AG04449 (cell line): Measurements from ENCODE around the gene TYRO3.
A peak's percentile ranks its signal among the peaks of the same experiment; 100 is the strongest.

ENCODE experiments used
- CTCF ChIA-PET: fragments of 350-600 bp; formaldehyde crosslinking; extraction: SDS; loops from one replicate; lab custom pipeline; 2021; ENCODE audit warnings: antibody characterized with exemption; lab: Yijun Ruan, JAX
- POLR2A ChIA-PET: fragments of 400-600, 350-600 bp; formaldehyde crosslinking; extraction: SDS; loops from one replicate; lab custom pipeline; 2020; ENCODE audit warnings: antibody characterized with exemption, inconsistent platforms; lab: Yijun Ruan, JAX
- DNase-seq: peaks from one replicate; pipeline ENCODE4 v3.0.0-alpha.2; 2010; ENCODE audit warnings: low read depth, low spot score
- H3K4me3 ChIP-seq: 2 replicates; pipeline ENCODE4 v1.5.1; 2011; ENCODE audit warnings: low read depth, mild to moderate bottlenecking, control low read depth, low read length
- CTCF ChIP-seq: IDR thresholded peaks from one replicate; pipeline ENCODE4 v1.5.1; 2011; ENCODE audit warnings: mild to moderate bottlenecking, moderate library complexity, low read length, control low read depth, inconsistent platforms; ENCODE audit not compliant: insufficient read depth; ENCODE audit errors: missing control alignments

The TYRO3 gene

GRCh38 chr15:41530363-41530956, 28.6 kb upstream of the TYRO3 start:
- no peak for DNase-seq
- POLR2A ChIA-PET: interaction anchor here (0.6 kb wide), 1 partner anchor 246 kb away, joined by 4 read pairs; no protein-coding TSS in a partner anchor
- CTCF ChIA-PET: interaction anchor here (0.8 kb wide), 1 partner anchor 65 kb away, joined by 3 read pairs; no protein-coding TSS in a partner anchor
- H3K4me3 ChIP-seq: no peak overlapping the region
- TF ChIP-seq CTCF: no peak

DNA sequence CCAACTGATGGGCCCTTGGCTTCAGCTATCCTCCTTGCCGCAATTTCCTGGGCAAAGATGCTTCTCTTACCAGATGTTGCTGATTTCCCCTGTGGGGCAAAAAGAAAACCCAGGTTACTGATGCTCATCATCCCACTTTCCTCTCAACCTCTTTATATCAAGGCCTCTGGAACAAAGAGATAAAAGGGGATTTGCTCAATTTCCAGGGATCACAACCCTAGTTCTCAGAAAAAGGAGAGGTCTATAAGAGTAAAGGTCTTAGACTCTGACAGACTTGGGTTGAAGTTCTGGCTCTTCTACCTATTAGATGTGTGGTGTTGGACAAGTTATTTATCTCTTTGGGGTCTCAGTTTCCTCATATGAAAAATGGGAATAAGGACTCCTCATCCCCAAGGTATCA, 23.5 kb upstream of the TYRO3 start:
- no peak for TF ChIP-seq CTCF
- no peak for DNase-seq
- no peak overlapping the region for H3K4me3 ChIP-seq
- ChIA-PET POLR2A (interaction anchor here (0.9 kb wide), 1 partner anchor 42 kb away, joined by 3 read pairs; the partner anchor contains the start of gene ITPKA), CTCF (no interaction called here)

DNA sequence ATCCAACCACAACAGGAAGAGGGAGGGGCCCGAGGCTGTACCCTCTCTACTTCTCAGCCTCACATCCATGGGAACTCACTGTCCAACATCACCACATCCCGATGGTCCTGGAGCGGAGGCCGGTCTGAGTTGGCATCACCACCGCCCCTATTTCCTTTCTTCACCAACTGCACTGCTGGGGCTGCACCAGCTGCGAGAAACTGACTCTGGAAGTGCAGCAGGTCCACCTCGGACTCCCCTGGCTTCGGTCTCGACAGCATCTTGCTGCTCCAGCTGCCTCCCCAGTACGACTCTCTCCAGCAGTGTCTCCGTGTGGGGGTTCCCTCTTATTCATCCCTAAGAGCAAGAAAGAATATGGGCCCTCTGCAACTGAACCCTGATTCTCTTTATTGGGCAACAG, 22.1 kb upstream of the TYRO3 start:
- CTCF ChIA-PET: no interaction called here
- no peak for TF ChIP-seq CTCF
- POLR2A ChIA-PET: no interaction called here
- DNase-seq: no peak
- no peak overlapping the region for H3K4me3 ChIP-seq

- TF ChIP-seq CTCF: no peak
- ChIA-PET POLR2A (interaction anchor here (0.6 to 1.2 kb wide), 4 partner anchors 26 to 231 kb away, joined by 3 to 4 read pairs (median 3); partner anchors contain the start of gene MAPKBP1), CTCF (interaction anchor here (1.8 kb wide), 1 partner anchor 12 kb away, joined by 5 read pairs; no protein-coding TSS in a partner anchor)
- peak overlapping the region; percentile 94 for H3K4me3 ChIP-seq
- DNase-seq: no peak
Measured at GRCh38 chr15:41543521-41543870, 15.5 kb upstream of the TYRO3 start.

DNA sequence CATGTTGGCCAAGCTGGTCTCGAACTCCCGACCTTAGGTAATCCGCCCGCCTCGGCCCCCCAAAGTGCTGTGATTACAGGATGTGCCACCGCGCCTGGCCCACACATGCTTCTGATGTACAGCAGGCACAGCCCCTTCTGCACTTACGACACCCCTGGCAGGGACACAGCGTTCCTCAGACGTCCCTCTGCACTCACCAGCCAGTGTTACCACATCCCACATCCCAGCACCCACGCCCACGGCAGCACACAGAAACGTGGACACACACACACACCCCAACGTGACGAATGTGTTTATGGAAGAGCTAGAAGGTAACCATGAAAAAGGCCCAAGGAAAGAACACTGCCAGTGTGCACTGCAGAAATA, 14.4 kb upstream of the TYRO3 start:
- no peak for TF ChIP-seq CTCF
- no peak overlapping the region for H3K4me3 ChIP-seq
- CTCF ChIA-PET: interaction anchor here (0.6 to 2.2 kb wide), 7 partner anchors 11 to 360 kb away, joined by 3 to 9 read pairs (median 3); no protein-coding TSS in a partner anchor
- DNase-seq: no peak
- POLR2A ChIA-PET: interaction anchor here (0.7 to 1.2 kb wide), 7 partner anchors 9 to 252 kb away, joined by 3 to 4 read pairs (median 3); partner anchors contain the start of gene MAPKBP1

- TF ChIP-seq CTCF: no peak
- ChIA-PET CTCF (interaction anchor here (0.6 to 2.2 kb wide), 7 partner anchors 11 to 266 kb away, joined by 3 to 9 read pairs (median 4); no protein-coding TSS in a partner anchor), POLR2A (no interaction called here)
- no peak for DNase-seq
- no peak overlapping the region for H3K4me3 ChIP-seq
Measured at GRCh38 chr15:41545218-41545617, 13.8 kb upstream of the TYRO3 start.
